Measurements from ENCODE around the gene ZNF638. TPM values are rescaled to one million over a fixed set of nuclear protein-coding genes. Genes with fewer than 3 reads are reported as not detected.

ZNF638 gene
- polyA plus RNA-seq, 4 donors = 51.1 to 130 (median 80.4) TPM

DNA sequence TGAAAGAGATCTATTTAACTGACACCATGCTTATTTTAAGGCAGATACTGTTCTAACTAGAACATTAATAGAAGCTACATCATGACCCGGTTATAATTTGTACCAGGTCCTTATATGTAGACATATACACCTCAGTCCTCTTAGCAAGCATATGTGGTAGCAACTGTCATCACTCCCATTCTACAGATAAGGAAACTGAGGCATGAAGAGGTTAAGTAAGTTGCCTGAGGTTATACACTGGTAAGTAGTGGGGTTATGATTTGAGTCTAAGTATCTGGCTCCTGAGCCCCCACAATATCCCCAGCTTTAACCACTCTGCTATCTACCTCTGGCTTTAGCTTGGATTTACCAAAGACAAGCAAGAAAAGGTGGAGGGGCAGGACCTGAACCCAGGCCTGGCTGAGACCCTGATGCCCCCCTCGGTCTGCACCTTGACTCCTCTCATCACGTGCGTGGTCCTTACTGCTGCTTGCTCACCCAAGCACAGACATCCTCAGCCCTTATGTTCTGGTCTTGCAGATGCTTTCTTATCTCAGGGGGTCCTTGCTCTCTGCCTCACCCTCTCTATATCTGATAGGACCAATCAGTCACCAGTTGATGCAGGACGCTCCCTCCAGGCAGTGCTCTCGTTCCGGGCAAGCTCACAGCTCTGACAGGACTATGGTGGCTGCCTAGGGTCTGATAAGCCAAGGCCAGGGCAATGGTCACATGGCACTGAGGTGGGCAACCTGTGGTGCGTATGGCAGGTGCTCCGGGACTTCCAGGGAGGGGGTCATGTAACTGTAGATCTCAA is 125.7 kb downstream of the ZNF638 start:
- H3K4me1 ChIP-seq (ENCODE audit: control insufficient read depth in 3 of 3, insufficient read depth in 2 of 3, low read depth in 1 of 3, low read length in 2 of 3) = peaks cover 0 to 7% (median 0%) of the 10 kb centered on the region in 3 donors
- no peak overlapping the region for H3K4me3 ChIP-seq (ENCODE audit: low read depth in 1 of 3, low read length in 3 of 3)
- H3K9me3 ChIP-seq (ENCODE audit: control insufficient read depth in 2 of 2, insufficient read depth in 1 of 2, low read depth in 1 of 2, low read length in 1 of 2) = peaks cover 0 to 3% of the 10 kb centered on the region in 2 donors
- H3K27ac ChIP-seq (ENCODE audit: low read depth in 1 of 3, low read length in 2 of 3) = no peak overlapping the region
- H3K27me3 ChIP-seq (ENCODE audit: control insufficient read depth in 3 of 3, insufficient read depth in 3 of 3, low read length in 3 of 3) = peaks cover 3 to 30% (median 12%) of the 10 kb centered on the region in 3 donors
- DNase-seq (no peak), FAIRE-seq (no peak)
- 83 to 90% (median 85%) methylated on average over 9 of the region's 9 CpGs for WGBS, 3 donors
- H3K36me3 ChIP-seq (ENCODE audit: control insufficient read depth in 3 of 3, insufficient read depth in 2 of 3, low read depth in 1 of 3, low read length in 3 of 3) = no peaks in the 10 kb centered on the region

DNA sequence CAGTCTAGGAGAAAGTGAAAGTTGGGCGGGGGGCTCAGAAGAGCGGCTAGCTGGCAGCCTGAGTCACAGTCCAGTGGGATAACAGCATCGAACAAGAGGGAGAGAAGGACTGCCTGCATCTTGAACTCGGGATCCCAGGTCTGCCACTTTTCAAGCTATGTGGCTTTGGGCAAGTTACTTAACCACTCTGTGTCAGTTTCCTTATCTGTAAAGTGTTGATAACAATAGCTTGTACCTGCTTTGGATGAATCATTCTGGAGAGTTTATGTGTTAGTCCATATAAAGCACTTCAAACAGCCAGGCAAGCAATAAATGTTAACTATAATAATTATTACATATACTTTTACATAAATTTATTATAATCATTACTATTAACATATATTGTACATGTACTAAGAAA is 126.3 kb downstream of the ZNF638 start:
- DNase-seq (peak in 1 of 2 donors; percentile 24), FAIRE-seq (no peak)
- Histone ChIP-seq H3K4me1 (ENCODE audit: control insufficient read depth in 3 of 3, insufficient read depth in 2 of 3, low read depth in 1 of 3, low read length in 2 of 3) (peaks cover 0 to 7% (median 0%) of the 10 kb centered on the region in 3 donors), H3K4me3 (ENCODE audit: low read depth in 1 of 3, low read length in 3 of 3) (no peak overlapping the region), H3K27me3 (ENCODE audit: control insufficient read depth in 3 of 3, insufficient read depth in 3 of 3, low read length in 3 of 3) (peaks cover 3 to 26% (median 12%) of the 10 kb centered on the region in 3 donors), H3K36me3 (ENCODE audit: control insufficient read depth in 3 of 3, insufficient read depth in 2 of 3, low read depth in 1 of 3, low read length in 3 of 3) (no peaks in the 10 kb centered on the region), H3K9me3 (ENCODE audit: control insufficient read depth in 2 of 2, insufficient read depth in 1 of 2, low read depth in 1 of 2, low read length in 1 of 2) (peaks cover 0 to 9% of the 10 kb centered on the region in 2 donors), H3K27ac (ENCODE audit: low read depth in 1 of 3, low read length in 2 of 3) (no peak overlapping the region)
- WGBS, 3 donors = 69 to 86% (median 84%) methylated on average over 4 of the region's 4 CpGs

DNA sequence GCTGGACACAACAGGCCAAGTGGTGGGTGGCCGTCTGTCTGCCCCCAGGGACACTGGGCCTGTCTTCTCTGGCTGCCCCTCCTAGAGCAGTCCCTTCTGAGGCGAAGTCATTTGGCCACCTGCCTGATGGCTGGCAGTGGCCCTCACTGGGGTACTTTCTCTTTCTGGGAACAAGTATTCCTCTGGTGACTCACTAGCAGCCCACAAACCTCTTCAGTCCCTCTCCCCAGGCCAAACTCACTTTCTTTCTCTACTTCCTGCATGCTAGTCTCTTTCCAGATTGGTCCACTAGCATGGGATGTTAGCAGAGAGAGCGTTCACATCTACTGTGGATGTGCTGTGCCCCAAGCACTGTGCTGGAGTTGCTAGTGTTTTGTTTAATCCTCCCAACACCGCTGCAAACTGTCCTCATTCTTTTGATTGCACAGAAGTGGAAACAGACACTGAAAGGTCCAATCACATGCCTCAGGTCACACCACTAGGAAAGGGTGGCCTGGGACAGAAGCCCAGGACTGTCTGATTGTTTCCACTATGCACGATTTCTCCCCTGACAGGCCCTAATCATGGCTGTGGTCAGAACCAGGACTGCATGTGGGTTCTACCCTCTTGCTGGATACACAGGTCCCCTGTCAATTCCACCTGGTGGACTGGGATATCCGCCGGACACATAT is 127.0 kb downstream of the ZNF638 start:
- Histone ChIP-seq H3K27me3 (ENCODE audit: control insufficient read depth in 3 of 3, insufficient read depth in 3 of 3, low read length in 3 of 3) (peaks cover 3 to 26% (median 12%) of the 10 kb centered on the region in 3 donors), H3K36me3 (ENCODE audit: control insufficient read depth in 3 of 3, insufficient read depth in 2 of 3, low read depth in 1 of 3, low read length in 3 of 3) (no peaks in the 10 kb centered on the region), H3K9me3 (ENCODE audit: control insufficient read depth in 2 of 2, insufficient read depth in 1 of 2, low read depth in 1 of 2, low read length in 1 of 2) (peaks cover 0 to 15% of the 10 kb centered on the region in 2 donors), H3K4me1 (ENCODE audit: control insufficient read depth in 3 of 3, insufficient read depth in 2 of 3, low read depth in 1 of 3, low read length in 2 of 3) (peaks cover 0 to 7% (median 0%) of the 10 kb centered on the region in 3 donors), H3K4me3 (ENCODE audit: low read depth in 1 of 3, low read length in 3 of 3) (no peak overlapping the region), H3K27ac (ENCODE audit: low read depth in 1 of 3, low read length in 2 of 3) (peak overlapping the region in 1 of 3 donors; percentile 28)
- no peak for DNase-seq
- FAIRE-seq = no peak
- WGBS, 3 donors = 72 to 79% (median 78%) methylated on average over 7 of the region's 7 CpGs

DNA sequence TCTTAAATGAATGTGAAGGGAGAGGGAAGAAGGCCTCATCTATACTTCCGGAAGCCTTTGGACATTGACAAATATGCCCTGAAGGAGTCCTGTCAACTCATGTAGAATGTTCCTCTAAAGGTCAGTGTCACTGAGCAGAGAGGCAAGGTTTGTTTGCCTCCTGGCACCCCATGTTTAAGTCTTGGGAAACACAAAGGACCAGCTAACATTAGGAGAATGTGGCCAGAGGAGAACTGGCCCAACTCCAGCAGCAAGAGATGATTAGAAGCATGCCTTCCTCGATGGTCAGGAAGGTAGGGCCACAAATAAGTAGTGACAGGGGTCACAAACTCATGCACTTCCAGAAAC is 127.5 kb downstream of the ZNF638 start:
- Histone ChIP-seq H3K9me3 (ENCODE audit: control insufficient read depth in 2 of 2, insufficient read depth in 1 of 2, low read depth in 1 of 2, low read length in 1 of 2) (peaks cover 0 to 15% of the 10 kb centered on the region in 2 donors), H3K27ac (ENCODE audit: low read depth in 1 of 3, low read length in 2 of 3) (no peak overlapping the region), H3K27me3 (ENCODE audit: control insufficient read depth in 3 of 3, insufficient read depth in 3 of 3, low read length in 3 of 3) (peaks cover 0 to 26% (median 9%) of the 10 kb centered on the region in 3 donors), H3K4me3 (ENCODE audit: low read depth in 1 of 3, low read length in 3 of 3) (no peak overlapping the region), H3K4me1 (ENCODE audit: control insufficient read depth in 3 of 3, insufficient read depth in 2 of 3, low read depth in 1 of 3, low read length in 2 of 3) (peaks cover 0 to 3% (median 0%) of the 10 kb centered on the region in 3 donors), H3K36me3 (ENCODE audit: control insufficient read depth in 3 of 3, insufficient read depth in 2 of 3, low read depth in 1 of 3, low read length in 3 of 3) (no peaks in the 10 kb centered on the region)
- DNase-seq (no peak), FAIRE-seq (no peak)
- 60 to 76% (median 68%) methylated on average over 2 of the region's 2 CpGs for WGBS, 3 donors

DNA sequence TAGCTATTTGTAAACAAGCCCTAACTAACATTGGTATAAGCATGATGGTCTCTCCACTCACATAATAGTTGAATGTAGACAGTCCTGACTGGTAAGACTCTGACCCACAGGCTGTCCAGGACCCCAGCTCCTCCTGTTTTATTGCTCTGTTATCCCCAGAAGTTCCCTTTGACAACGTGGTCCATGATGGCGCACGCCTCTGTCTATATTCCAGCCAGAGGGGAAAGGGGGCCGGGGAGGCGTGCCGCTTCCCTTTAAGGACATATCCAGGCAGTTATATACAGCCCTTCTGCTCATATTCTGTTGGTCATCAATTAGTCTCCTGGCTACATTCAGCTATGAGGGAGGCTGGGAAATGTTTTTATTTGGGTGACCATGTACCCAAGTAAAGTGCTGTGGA is 128.5 kb downstream of the ZNF638 start:
- FAIRE-seq = no peak
- Histone ChIP-seq H3K36me3 (ENCODE audit: control insufficient read depth in 3 of 3, insufficient read depth in 2 of 3, low read depth in 1 of 3, low read length in 3 of 3) (no peaks in the 10 kb centered on the region), H3K4me1 (ENCODE audit: control insufficient read depth in 3 of 3, insufficient read depth in 2 of 3, low read depth in 1 of 3, low read length in 2 of 3) (no peaks in the 10 kb centered on the region), H3K27ac (ENCODE audit: low read depth in 1 of 3, low read length in 2 of 3) (no peak overlapping the region), H3K9me3 (ENCODE audit: control insufficient read depth in 2 of 2, insufficient read depth in 1 of 2, low read depth in 1 of 2, low read length in 1 of 2) (peaks cover 0 to 15% of the 10 kb centered on the region in 2 donors), H3K27me3 (ENCODE audit: control insufficient read depth in 3 of 3, insufficient read depth in 3 of 3, low read length in 3 of 3) (peaks cover 2 to 25% (median 3%) of the 10 kb centered on the region in 3 donors), H3K4me3 (ENCODE audit: low read depth in 1 of 3, low read length in 3 of 3) (no peak overlapping the region)
- DNase-seq = no peak
- WGBS, 3 donors = 83 to 91% (median 91%) methylated on average over 6 of the region's 6 CpGs

DNA sequence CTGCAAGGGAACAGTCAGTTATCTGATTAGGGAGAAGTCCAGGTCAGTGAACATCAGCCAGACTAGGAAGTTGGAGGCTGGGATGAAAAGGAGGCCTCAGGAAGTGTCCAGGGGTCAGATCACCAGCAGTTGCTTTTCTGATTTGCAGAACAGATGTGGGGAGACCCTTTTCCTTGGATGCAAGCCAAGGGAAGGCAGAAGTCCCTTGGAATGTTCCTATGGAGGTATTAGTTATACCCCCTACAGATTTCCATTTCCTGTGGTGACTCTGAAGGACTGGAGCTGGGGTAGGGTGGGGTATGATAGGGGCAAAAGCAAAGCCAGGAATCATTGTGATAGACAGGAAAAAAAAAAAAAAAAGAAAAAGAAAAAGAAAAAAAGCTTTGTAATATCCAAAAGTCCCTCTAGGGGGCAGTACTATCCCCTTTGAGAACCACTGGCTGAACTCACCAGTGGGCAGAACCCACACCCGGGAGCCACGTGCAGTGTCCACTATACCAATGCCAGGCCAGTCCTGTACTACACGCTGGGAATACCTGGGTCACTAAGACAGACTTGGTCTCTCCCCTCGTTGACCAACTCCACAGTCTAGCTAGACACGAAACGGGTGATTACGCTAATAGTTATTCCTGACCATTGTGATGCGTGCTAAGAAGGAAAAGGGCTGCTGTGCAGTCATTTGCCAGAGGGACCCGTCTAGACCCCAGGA is 129.2 kb downstream of the ZNF638 start:
- Histone ChIP-seq H3K9me3 (ENCODE audit: control insufficient read depth in 2 of 2, insufficient read depth in 1 of 2, low read depth in 1 of 2, low read length in 1 of 2) (peaks cover 0 to 15% of the 10 kb centered on the region in 2 donors), H3K4me1 (ENCODE audit: control insufficient read depth in 3 of 3, insufficient read depth in 2 of 3, low read depth in 1 of 3, low read length in 2 of 3) (no peaks in the 10 kb centered on the region), H3K27me3 (ENCODE audit: control insufficient read depth in 3 of 3, insufficient read depth in 3 of 3, low read length in 3 of 3) (peaks cover 3 to 26% (median 8%) of the 10 kb centered on the region in 3 donors), H3K36me3 (ENCODE audit: control insufficient read depth in 3 of 3, insufficient read depth in 2 of 3, low read depth in 1 of 3, low read length in 3 of 3) (no peaks in the 10 kb centered on the region), H3K4me3 (ENCODE audit: low read depth in 1 of 3, low read length in 3 of 3) (no peak overlapping the region), H3K27ac (ENCODE audit: low read depth in 1 of 3, low read length in 2 of 3) (no peak overlapping the region)
- WGBS, 3 donors = 57 to 69% (median 65%) methylated on average over 9 of the region's 9 CpGs
- DNase-seq (peak; percentile 10 to 16), FAIRE-seq (no peak)

DNA sequence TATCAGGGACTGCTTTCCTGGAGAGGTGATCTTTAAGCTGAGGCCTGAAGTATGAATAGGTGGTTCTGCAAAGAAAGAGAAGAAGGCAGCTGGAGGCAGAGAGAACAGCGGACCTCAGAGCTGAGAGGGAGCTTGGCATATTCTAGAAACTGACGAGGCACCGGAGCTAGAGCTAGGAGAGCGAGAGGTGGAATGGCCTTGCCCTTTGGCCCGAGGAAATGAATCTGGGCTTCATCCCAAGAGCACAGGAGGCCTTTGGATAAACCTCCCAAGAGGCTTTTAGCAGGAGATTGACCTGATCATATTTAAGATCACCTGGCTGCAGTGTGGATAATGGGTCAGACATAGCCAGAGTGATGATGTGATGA is 129.7 kb downstream of the ZNF638 start:
- H3K4me1 ChIP-seq (ENCODE audit: control insufficient read depth in 3 of 3, insufficient read depth in 2 of 3, low read depth in 1 of 3, low read length in 2 of 3) = no peaks in the 10 kb centered on the region
- H3K27me3 ChIP-seq (ENCODE audit: control insufficient read depth in 3 of 3, insufficient read depth in 3 of 3, low read length in 3 of 3) = peaks cover 4 to 31% (median 8%) of the 10 kb centered on the region in 3 donors
- no peaks in the 10 kb centered on the region for H3K36me3 ChIP-seq (ENCODE audit: control insufficient read depth in 3 of 3, insufficient read depth in 2 of 3, low read depth in 1 of 3, low read length in 3 of 3)
- DNase-seq (peak in 1 of 2 donors; percentile 22), FAIRE-seq (no peak)
- peaks cover 0 to 15% of the 10 kb centered on the region in 2 donors for H3K9me3 ChIP-seq (ENCODE audit: control insufficient read depth in 2 of 2, insufficient read depth in 1 of 2, low read depth in 1 of 2, low read length in 1 of 2)
- no peak overlapping the region for H3K27ac ChIP-seq (ENCODE audit: low read depth in 1 of 3, low read length in 2 of 3)
- H3K4me3 ChIP-seq (ENCODE audit: low read depth in 1 of 3, low read length in 3 of 3) = no peak overlapping the region
- WGBS, 3 donors = 14 to 39% (median 36%) methylated on average over 5 of the region's 5 CpGs

DNA sequence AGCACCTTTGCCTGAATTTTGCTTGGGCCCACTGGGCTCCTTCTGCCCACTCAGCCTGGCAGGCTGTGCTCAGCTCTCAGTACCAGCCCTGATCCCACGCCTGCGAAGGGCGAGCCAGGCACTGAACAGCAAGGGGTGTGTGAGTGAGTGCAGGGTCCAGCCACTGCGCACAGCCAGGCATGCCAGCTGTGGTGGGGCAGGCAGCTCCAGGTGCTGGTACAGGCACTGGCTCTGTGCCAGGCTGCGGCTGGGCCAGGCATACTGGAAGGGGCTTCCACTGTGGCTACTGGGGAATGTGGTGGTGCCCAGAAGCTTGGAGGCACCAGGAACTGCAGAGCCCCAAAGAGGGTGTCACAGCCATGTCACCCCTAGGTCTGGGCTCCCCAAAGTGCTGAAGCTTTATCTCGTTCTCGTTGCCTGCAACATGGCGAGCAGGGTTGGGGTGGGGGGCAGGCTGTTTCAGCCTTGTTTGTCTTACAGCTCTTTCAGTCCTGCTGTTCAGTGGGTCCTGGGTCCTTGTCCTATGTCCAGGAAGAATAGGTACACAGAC is 130.5 kb downstream of the ZNF638 start:
- H3K36me3 ChIP-seq (ENCODE audit: control insufficient read depth in 3 of 3, insufficient read depth in 2 of 3, low read depth in 1 of 3, low read length in 3 of 3) = no peaks in the 10 kb centered on the region
- peaks cover 0 to 15% of the 10 kb centered on the region in 2 donors for H3K9me3 ChIP-seq (ENCODE audit: control insufficient read depth in 2 of 2, insufficient read depth in 1 of 2, low read depth in 1 of 2, low read length in 1 of 2)
- WGBS, 3 donors = 77 to 90% (median 88%) methylated on average over 7 to 8 of the region's 8 CpGs
- no peak for FAIRE-seq
- no peak overlapping the region for H3K4me3 ChIP-seq (ENCODE audit: low read depth in 1 of 3, low read length in 3 of 3)
- peaks cover 6 to 38% (median 8%) of the 10 kb centered on the region in 3 donors for H3K27me3 ChIP-seq (ENCODE audit: control insufficient read depth in 3 of 3, insufficient read depth in 3 of 3, low read length in 3 of 3)
- H3K4me1 ChIP-seq (ENCODE audit: control insufficient read depth in 3 of 3, insufficient read depth in 2 of 3, low read depth in 1 of 3, low read length in 2 of 3) = no peaks in the 10 kb centered on the region
- no peak overlapping the region for H3K27ac ChIP-seq (ENCODE audit: low read depth in 1 of 3, low read length in 2 of 3)
- DNase-seq = no peak

Measured in small intestine (tissue), 7 donors.